Heart left ventricle (tissue), 16 donors: ENCODE measurements around the gene RGS17. TPM values are rescaled to one million over a fixed set of nuclear protein-coding genes. Genes with fewer than 3 reads are reported as not detected.
A peak's percentile ranks its signal among the peaks of the same experiment; 100 is the strongest.

Experiments
- ATAC-seq, 4 donors: fragments of 200-7000 bp; cut with Tn5 transposase; one replicate each; pipeline ENCODE4 v1.9.1; 2020 to 2022; ENCODE audit warnings: moderate library complexity in 4 of 4, mild to moderate bottlenecking in 3 of 4, moderate number of reproducible peaks in 1 of 4
- DNase-seq, 5 donors: peaks; one replicate each; pipeline ENCODE4 v3.0.0-alpha.2; 2020
- H3K27ac ChIP-seq, 12 donors: fragments of 200-600 bp; sonication (generic) in 4 of 12; one replicate each; pipeline versions ENCODE4 v1.5.0 to v1.8.0; 2016 to 2022; ENCODE audit warnings: mild to moderate bottlenecking in 2 of 12
- H3K27me3 ChIP-seq, 9 donors: fragments of 200-600 bp; sonication (generic) in 2 of 9; one replicate each; pipeline versions ENCODE4 v1.5.1 to v1.8.0; 2016 to 2022; ENCODE audit warnings: mild to moderate bottlenecking in 3 of 9
- H3K36me3 ChIP-seq, 9 donors: fragments of 200-600 bp; sonication (generic) in 2 of 9; one replicate each; pipeline versions ENCODE4 v1.5.0 to v1.8.0; 2018 to 2022; ENCODE audit warnings: mild to moderate bottlenecking in 2 of 9
- H3K4me1 ChIP-seq, 12 donors: fragments of 200-600 bp; sonication (generic) in 4 of 12; one replicate each; pipeline versions ENCODE4 v1.5.0 to v1.8.0; 2016 to 2022; ENCODE audit warnings: mild to moderate bottlenecking in 3 of 12
- H3K4me3 ChIP-seq, 12 donors: fragments of 200-600 bp; sonication (generic) in 4 of 12; one replicate each; pipeline versions ENCODE4 v1.5.0 to v1.8.0; 2017 to 2022; ENCODE audit warnings: mild to moderate bottlenecking in 9 of 12, moderate library complexity in 4 of 12
- H3K9me3 ChIP-seq, 12 donors: fragments of 200-600 bp; sonication (generic) in 4 of 12; one replicate each; pipeline versions ENCODE4 v1.5.0 to v1.8.0; 2016 to 2022; ENCODE audit warnings: mild to moderate bottlenecking in 1 of 12
- CTCF ChIP-seq, 12 donors: fragments of 200-600 bp; sonication (generic) in 4 of 12; IDR thresholded peaks; one replicate each; pipeline versions ENCODE4 v1.5.0 to v1.8.0; 2018 to 2022; ENCODE audit warnings: antibody characterized with exemption in 12 of 12, mild to moderate bottlenecking in 5 of 12
- POLR2A ChIP-seq, 2 donors: fragments of 450-650 bp; IDR thresholded peaks; one replicate each; pipeline ENCODE4 v1.6.1; 2017; ENCODE audit warnings: antibody characterized with exemption in 2 of 2, mild to moderate bottlenecking in 2 of 2, moderate library complexity in 2 of 2
- WGBS, 4 donors: extraction: QIAGEN DNeasy Blood & Tissue Kit in 2 of 4; methylation state at CpG; one replicate each; pipeline versions ENCODE4 v1.1.5 to v1.1.7; 2013 to 2018; 5-methylcytosine and 5-hydroxymethylcytosine counted together
- intact Hi-C, 10 donors: fragments of 100-400 bp; cut with DNase I; formaldehyde crosslinking; loops; one replicate each; pipeline versions ENCODE4 v1.11.1 to v1.14.2; 2022
- polyA plus RNA-seq, 2 donors: library from polyadenylated mRNA; stranded (reverse); fragments of 200-250 nt; gene quantifications; one replicate each; pipeline ENCODE4 v1.2.3, GENCODE V29; 2013
- total RNA-seq, 9 donors: library from RNA; depleted of rRNA in 2 of 9; stranded (reverse); fragments of >200 nt in 2 of 9; fragmentation: NEBNext Ultra II Directional in 3 of 9; extraction: Animal tissue kit (Norgen Biotek cat#: 25700) in 3 of 9; gene quantifications; one replicate each; pipeline versions ENCODE4 v1.1.0 to v1.2.4, GENCODE V29; 2016 to 2023
- donor health status: ischemic (EF 13 %, LVEDD 7.1; RV severe dilation, severe dysfunction).
- donor health status: healthy with polysubstance abuse.
- donor health status: DM: no; HTN: yes; CAD: no.
- donor health status: DM: no; HTN: no; CAD: no.
- donor health status: ischemic (EF 25% LVEDD 6.9; RV normal size, moderate dysfunction).
- donor health status: ischemic (EF 25% LVEDD 5.7; RV mildly dilated, moderate dysfunction).
- donor health status: healthy.
- donor health status: DM: yes; HTN: yes; CAD: no.
- donor health status: ischemic (EF 35%, LVEDD 5.7; RV mildly dilated, moderate dysfunction).
- donor health status: nonischemic (EF 11% LVEDD 7.7; RV severe dilation, severe dysfunction).
- donor health status: DM: yes; HTN: yes; CAD: no.
- donor health status: PGD.
- donor health status: ischemic (EF 29% LVEDD 5.4; RV normal size, mild dysfunction).
- donor health status: nonischemic (EF 23%, LVEDD 6.1; RV moderate dilation, normal function).

RGS17 gene
- total and polyA plus RNA-seq, 11 donors = under 0.01 to 0.53 (median 0.19) TPM; not detected in 1

GRCh38 chr6:152977556-152977955, 153.5 kb downstream of the RGS17 start:
- no peak for TF ChIP-seq POLR2A (IDR thresholded peaks at IDR 0.05)

GRCh38 chr6:152976749-152977148, 154.3 kb downstream of the RGS17 start:
- WGBS, 4 donors = 86 to 93% (median 90%) methylated on average over 1 of the region's 1 CpG
- no peak for TF ChIP-seq POLR2A (IDR thresholded peaks at IDR 0.05)
- TF ChIP-seq CTCF (IDR thresholded peaks at IDR 0.05) = no peak
- H3K4me1 ChIP-seq = peaks cover 0 to 49% (median 0%) of the 10 kb centered on the region in 12 donors
- H3K36me3 ChIP-seq = peaks cover 0 to 35% (median 27%) of the 10 kb centered on the region in 9 donors
- DNase-seq (no peak), ATAC-seq (no peak)
- H3K27ac ChIP-seq = no peak overlapping the region
- no peaks in the 10 kb centered on the region for H3K27me3 ChIP-seq
- intact Hi-C loops = no loop called here
- H3K4me3 ChIP-seq = no peak overlapping the region
- H3K9me3 ChIP-seq = no peaks in the 10 kb centered on the region

More at GRCh38 chr6:152977556-152977955, 153.5 kb downstream of the RGS17 start:
- Histone ChIP-seq H3K27me3 (no peaks in the 10 kb centered on the region), H3K27ac (no peak overlapping the region), H3K36me3 (peaks cover 0 to 27% (median 19%) of the 10 kb centered on the region in 9 donors), H3K4me1 (peaks cover 3 to 57% (median 7%) of the 10 kb centered on the region in 12 donors), H3K9me3 (no peaks in the 10 kb centered on the region), H3K4me3 (no peak overlapping the region)
- ATAC-seq (no peak), DNase-seq (no peak)
- intact Hi-C loops = no loop called here

- DNase-seq = no peak
- Histone ChIP-seq H3K27me3 (no peaks in the 10 kb centered on the region), H3K4me1 (peaks cover 0 to 36% (median 0%) of the 10 kb centered on the region in 12 donors), H3K9me3 (no peaks in the 10 kb centered on the region), H3K36me3 (peaks cover 0 to 49% (median 41%) of the 10 kb centered on the region in 9 donors), H3K4me3 (peak overlapping the region in 1 of 12 donors; percentile 18), H3K27ac (peak overlapping the region in 1 of 12 donors; percentile 70)
- intact Hi-C loops = no loop called here
- peak in 2 of 4 donors; percentile 44 to 45 for ATAC-seq
- WGBS, 4 donors = 88 to 93% (median 90%) methylated on average over 4 of the region's 4 CpGs
- TF ChIP-seq CTCF (IDR thresholded peaks at IDR 0.05) (no peak), POLR2A (IDR thresholded peaks at IDR 0.05) (no peak)
These were observed 155.7 kb downstream of the RGS17 start for GRCh38 chr6:152975204-152975915.

GRCh38 chr6:152973916-152974315, 157.2 kb downstream of the RGS17 start:
- intact Hi-C loops = no loop called here

More at GRCh38 chr6:152973916-152974315, 157.2 kb downstream of the RGS17 start:
- ATAC-seq = no peak
- Histone ChIP-seq H3K27me3 (no peaks in the 10 kb centered on the region), H3K9me3 (no peaks in the 10 kb centered on the region), H3K4me1 (peaks cover 0 to 32% (median 0%) of the 10 kb centered on the region in 12 donors), H3K27ac (no peak overlapping the region), H3K4me3 (no peak overlapping the region), H3K36me3 (peaks cover 0 to 56% (median 44%) of the 10 kb centered on the region in 9 donors)
- DNase-seq = no peak
- 95 to 100% (median 98%) methylated on average over 1 of the region's 1 CpG for WGBS, 4 donors
- TF ChIP-seq POLR2A (IDR thresholded peaks at IDR 0.05) (no peak), CTCF (IDR thresholded peaks at IDR 0.05) (no peak)
